ENCODE results near the gene POLR2E.
"Not testable (repeated sequence)": the region's sequence is repeated elsewhere in the genome, so short reads cannot be mapped to it uniquely, and the experiment has no call there.

POLR2E gene

DNA sequence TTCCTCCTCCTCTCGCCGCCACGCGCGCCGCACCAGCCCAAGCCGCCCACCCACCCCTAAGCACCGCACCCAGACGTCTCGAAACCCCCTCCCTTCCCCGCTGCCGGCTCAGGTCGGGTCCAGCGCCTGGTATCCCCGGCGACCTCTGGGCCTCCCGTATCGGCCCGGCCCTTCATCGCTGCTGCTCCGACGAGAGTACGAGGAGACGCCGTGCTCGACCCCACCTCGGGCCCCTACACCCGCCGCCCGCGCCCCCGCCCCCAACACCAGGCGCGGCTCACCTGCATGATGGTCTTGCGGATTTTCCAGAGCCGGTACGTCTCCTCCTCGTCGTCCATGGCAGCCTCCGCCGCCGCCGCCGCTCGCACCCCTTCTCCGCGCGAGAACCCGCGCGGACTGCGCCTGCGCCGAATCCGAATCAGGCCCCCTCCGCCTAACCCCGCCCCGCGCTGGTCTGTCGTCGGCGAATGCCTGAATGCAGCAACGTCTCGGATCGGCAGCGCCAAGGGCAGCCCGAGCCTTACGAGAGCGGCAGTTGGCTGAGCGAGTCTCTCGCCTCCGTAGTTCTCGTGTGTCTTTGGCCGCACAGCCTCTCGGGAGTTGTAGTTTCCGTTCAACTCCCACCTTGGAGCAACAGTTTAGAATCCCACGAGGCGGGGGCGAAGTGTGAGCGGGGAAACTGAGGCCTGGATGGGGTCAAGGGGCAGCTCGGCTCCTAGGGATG lies at the start of gene POLR2E:
TSS of gene POLR2E (minus strand) at position 398 of the 724 bp plus-strand sequence. CDS start at position 338, 60 bp downstream.
- peak; percentile 98 for DNase-seq (ENCODE audit: low read depth, low spot score)

DNA sequence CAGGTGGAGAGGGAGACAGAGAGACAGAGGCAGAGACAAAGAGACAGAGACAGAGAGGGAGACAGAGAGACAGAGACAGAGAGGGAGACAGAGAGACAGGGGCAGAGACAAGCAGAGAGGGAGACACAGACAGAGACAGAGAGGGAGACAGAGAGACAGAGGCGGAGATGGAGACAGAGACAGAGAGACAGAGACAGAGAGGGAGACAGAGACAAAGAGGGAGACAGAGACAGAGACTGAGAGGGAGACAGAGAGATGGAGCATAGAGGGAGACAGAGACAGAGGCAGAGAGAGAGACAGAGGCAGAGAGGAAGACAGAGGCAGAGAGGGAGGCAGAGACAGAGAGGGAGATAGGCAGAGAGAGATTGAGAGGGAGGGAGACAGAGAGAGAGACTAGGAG lies 49.6 kb upstream of the POLR2E start:
- DNase-seq (ENCODE audit: low read depth, low spot score): no peak

DNA sequence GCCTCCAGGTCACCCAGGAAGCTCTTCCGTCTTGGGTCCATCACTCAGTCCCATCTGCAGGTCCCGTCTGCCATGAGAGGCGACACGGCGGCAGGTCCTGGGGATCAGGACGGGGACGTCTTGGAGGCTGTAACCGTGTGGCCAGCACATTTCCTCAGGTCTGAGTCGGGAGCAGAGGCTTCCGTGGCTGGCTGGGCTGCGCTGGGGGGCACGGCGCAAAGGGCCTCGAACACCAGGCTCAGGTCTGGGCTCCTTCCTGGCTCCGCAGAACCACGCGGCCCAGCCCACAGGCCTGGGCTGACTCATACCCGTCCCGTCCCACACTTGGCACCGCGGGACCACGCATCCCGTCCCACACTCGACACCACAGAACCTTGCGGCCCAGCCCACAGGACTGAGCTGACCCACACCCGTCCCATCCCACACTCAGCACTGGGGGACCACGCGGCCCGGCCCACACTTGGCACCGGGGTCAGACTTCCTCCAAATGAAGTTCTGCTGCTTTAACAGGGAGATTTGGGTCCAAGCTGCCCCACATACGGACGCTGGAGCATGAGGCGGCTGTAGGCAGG lies 48.7 kb upstream of the POLR2E start:
- DNase-seq (ENCODE audit: low read depth, low spot score): no peak

DNA sequence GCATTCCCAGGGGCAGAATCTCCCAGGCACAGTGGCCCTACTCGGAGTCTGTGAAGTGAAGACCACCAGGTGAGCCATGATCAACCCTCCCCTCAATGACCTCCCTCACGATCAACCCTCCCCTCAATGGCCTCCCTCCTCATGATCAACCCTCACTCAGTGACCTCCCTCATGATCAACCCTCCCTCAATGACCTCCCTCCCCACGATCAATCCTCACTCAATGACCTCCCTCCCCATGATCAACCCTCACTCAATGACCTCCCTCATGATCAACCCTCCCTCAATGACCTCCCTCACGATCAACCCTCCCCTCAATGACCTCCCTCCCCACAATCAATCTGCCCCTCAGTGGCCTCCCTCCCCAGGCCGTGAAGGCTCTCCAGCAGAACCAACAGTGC lies 46.8 kb upstream of the POLR2E start:
- DNase-seq (ENCODE audit: low read depth, low spot score): no peak

DNA sequence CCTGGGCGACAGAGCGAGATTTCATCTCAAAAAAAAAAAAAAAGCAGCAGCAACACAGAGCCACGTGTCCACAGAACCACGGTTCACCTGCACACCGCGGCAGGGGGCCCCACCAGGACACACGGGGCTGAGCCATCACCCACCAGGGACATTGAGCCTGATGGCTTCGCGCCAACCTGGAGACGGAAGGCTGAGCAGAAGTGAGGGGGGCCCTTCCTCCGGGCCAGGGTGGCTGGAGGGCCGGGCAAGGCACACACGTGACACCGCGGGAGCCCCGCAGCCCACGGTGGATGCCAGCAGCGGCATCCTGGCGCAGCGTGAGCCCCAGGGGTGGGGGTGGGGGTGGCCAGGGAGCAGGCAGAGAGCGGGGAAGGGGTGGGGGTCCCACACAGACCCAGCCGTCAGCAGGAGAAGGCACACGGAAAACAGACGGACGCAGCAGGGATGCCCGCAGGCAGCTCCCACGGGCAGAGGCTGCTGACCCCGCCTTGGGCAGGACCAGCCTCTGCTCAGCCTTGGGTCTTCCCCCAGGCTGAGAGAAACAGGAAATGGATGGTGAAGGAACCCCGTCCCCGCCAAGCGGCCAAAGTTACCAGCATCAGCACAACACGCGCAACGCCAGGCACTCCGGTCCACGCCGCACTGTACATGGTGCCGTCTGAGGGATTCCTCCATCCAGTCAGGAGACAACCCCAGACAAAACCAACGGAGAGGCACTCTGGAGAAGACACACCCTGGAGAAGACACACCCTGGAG lies 45.3 kb upstream of the POLR2E start:
- DNase-seq (ENCODE audit: low read depth, low spot score): no peak

DNA sequence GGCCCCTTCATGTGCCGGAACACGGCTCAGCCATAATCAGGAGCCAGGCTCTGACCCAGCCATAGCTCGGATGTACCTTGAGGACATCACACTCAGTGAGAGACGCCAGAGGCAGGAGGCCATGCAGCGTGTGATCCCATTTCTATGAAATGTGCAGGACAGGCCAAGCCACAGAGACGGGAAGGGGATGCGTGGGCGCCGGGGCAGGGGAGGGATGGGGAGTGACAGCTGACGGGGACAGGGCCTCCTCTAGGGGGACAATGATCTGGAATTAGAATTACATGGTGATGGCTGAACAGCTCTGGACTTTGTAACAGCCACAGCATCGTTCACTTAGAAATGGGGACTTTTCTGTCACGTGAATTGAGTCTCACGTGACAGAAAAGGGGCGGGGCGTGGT lies 44.0 kb upstream of the POLR2E start:
- no peak for DNase-seq (ENCODE audit: low read depth, low spot score)

DNA sequence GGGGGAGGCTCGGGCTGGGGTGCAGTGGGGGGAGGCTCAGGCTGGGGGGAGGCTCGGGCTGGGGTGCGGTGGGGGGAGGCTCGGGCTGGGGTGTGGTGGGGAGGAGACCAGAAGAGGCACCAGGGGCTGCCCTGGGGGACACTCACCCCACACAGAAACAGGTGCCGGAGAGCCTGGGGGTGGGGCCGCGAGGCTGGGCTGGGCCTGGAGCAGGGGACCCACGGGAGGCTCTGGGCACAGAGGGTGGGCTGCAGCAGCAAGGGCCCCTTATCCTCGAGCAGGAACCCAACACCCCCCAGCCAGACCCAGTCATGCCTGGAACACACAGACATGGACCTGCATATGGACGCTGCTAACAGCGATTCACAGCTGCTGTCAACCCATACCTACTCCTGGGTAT lies 42.9 kb upstream of the POLR2E start:
- no peak for DNase-seq (ENCODE audit: low read depth, low spot score)

DNA sequence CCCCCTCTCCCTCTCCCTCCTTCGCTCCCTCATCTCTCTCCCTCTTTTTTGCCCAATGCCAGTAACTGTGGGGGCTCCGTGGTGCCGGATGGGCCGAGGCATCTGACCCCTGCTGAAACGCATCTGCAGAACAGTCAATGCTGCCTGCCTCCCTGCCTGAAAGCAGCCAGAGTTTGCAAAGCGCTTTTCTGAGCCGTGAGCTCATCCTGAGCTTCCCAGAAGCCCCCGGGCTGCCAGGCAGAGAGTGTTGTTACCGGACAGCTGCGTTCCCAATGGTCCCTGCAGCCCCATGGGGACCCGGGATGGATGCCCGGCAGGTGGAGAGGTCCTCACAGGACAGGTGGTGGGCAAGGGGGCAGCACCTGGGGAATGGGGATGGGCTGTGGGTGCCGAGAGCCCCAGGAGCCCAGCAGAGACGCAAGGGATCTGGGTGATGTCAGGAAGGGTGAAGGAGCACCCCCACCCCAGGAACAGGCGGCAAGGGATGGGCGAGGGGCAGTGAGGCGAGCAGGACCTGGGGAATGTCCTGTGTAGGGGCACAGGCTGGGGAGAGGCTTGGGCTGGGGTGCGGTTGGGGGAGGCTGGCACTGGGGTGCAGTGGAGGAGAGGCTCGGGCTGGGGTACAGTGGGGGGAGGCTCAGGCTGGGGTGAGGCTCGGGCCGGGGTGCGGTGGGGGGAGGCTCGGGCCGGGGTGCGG lies 41.6 kb upstream of the POLR2E start:
- no peak for DNase-seq (ENCODE audit: low read depth, low spot score)

DNA sequence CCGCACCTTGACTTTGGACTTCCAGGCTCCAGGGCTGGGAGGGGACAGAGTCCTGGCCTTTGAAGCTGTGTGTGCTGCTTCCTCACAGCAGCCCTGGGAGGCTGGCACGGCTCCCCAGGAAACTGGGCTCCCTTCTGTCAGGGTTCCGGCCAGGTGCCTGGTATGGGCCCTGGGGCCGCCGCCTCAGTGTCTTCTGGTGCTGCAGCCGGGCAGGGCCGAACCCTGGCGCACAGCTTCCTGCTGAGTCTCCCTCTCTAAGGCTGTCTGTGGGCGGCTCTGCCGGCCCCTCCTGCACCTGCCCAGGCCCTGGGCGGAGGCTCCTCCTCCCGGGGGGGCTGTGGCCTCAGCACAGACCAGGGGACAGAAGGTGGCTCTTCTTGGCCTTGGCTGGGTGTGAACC lies 41.0 kb upstream of the POLR2E start:
- peak; percentile 20 for DNase-seq (ENCODE audit: low read depth, low spot score)

DNA sequence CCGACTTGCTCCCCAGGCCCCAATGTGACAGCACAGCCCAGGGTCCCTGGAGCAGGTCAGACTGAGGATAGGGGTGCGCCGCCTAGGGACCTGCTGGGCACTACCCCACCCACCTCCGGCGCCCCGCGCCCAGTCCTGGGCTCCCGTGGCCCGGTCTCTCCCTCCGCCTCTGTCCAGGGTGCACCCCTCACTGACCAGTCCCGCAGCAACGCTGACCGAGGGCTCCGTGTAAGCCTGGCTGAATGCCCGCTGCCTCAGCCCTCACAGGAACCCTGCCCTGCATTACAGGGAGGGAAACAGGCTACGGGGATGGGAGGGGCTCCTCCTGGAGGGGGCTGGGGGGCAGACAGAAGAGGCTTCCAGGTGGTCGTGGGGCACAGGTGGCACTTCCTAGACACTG lies 40.3 kb upstream of the POLR2E start:
- DNase-seq (ENCODE audit: low read depth, low spot score): no peak

DNA sequence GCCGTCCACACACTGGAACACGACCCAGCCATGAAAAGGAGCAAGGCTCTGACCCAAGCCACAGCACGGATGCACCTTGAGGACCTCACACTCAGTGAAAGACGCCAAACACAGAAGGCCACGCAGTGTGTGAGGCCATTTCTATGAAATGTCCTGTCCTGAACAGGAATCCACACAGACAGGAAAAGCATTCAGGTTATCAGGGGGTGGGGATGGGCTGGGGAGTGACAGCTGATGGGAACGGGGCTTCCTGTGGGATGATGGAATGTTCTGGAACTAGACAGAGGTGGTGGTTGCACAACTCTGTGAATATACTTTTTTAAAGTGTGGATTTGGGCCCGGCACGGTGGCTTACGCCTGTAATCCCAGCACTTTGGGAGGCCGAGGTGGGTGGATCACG lies 39.3 kb upstream of the POLR2E start:
- DNase-seq (ENCODE audit: low read depth, low spot score): no peak

DNA sequence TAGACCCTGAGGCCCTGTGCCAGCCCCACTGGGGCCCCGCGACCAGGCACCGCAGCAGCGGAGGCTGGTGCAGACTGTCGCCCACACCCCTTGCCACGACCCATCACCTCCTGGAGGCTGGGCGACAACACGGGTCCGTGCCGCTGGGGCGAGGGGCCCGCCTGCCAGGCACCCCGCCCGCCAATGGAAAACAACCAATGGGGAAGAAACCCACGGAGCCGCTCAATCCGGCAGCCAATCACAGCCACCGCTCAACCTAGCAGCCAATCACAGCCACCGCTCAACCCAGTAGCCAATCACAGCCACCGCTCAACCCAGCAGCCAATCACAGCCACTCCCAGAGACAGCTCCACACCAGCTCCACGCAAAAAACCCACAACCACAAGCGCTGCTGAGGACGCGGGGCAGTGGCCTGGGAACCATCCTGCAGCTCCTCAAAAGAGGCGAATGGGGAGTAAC lies 38.3 kb upstream of the POLR2E start:
- DNase-seq (ENCODE audit: low read depth, low spot score): peak; percentile 83

DNA sequence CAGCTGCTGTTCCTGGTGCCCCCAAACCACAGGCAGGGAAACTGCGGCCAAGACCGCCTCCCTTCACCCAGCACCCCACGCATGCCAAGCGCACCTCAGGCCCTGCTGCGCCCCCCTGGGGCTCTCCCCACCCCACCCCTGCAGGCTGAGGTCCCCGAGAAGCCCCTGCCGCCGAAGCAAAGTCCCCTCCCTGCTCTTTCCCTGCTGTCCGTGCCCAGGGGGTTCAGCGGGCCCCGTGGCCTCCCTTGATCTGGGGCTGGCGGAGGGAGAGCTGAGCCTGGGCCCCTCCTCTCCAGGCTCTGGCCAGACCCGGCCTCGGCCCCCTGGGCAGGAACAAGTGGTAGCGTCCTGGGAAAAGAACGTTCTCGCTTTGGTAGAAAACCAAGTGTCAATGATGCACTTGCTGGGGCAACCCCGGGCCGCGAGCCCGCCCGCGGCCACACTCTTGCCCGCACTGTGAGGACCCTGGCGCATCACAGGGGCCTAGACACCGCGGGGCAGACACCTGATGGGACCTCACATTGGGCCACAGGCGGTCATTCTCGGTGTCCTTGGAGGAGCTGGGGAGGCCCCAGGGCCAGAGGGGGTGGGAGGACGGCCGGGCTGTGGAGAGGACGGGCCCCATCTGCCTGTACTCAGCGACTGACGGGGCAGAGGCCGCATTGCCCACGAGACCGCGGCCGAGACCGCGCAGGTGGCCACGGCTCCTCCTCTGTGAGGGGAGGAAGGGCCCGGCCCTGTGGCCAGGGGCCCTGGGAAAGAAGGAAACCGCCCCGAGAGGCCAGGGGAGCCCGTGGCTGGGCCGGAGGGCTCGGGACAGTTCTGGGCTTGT lies 37.6 kb upstream of the POLR2E start:
- DNase-seq (ENCODE audit: low read depth, low spot score): peak; percentile 55

DNA sequence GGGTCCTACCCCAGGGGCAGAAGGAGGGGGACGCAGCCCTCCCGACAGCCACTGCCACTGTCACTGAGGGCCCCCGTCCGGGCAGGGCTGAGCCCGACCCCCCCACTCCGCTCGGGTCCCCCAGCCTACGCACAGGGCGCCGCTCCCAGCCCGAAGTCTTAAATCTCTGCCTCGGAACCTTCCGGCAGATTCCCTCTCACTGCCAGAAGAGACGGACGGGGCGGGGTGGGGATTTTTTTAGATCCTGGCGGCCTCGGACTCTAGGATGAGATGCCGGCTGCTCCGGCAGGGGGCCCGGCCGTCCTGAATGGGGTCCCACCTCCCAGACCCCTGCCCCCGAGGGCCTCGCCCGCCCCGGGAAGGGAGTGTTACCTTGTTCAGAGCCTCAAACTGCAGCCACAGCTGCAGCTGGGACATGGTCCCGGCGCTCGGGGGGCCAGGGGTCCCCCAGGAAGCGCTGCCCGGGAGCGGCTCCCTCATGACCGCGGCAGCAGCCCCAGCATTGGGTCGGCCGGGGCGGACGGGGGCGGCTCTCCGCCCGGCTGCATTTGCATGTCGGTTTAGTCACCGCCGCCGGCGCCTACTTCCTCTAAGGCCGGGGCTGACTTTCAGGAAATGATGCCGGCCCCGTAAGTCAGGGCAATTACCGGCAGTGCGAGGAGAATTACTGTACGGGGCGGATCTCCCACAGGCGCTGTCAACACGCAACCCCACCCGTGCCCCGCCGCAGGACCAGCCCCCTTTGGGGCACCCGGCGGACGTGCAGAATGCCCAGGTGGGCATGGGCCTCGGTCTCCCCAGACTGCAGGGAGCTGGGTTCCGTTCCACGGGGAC lies 36.8 kb upstream of the POLR2E start:
- peak; percentile 83 for DNase-seq (ENCODE audit: low read depth, low spot score)

DNA sequence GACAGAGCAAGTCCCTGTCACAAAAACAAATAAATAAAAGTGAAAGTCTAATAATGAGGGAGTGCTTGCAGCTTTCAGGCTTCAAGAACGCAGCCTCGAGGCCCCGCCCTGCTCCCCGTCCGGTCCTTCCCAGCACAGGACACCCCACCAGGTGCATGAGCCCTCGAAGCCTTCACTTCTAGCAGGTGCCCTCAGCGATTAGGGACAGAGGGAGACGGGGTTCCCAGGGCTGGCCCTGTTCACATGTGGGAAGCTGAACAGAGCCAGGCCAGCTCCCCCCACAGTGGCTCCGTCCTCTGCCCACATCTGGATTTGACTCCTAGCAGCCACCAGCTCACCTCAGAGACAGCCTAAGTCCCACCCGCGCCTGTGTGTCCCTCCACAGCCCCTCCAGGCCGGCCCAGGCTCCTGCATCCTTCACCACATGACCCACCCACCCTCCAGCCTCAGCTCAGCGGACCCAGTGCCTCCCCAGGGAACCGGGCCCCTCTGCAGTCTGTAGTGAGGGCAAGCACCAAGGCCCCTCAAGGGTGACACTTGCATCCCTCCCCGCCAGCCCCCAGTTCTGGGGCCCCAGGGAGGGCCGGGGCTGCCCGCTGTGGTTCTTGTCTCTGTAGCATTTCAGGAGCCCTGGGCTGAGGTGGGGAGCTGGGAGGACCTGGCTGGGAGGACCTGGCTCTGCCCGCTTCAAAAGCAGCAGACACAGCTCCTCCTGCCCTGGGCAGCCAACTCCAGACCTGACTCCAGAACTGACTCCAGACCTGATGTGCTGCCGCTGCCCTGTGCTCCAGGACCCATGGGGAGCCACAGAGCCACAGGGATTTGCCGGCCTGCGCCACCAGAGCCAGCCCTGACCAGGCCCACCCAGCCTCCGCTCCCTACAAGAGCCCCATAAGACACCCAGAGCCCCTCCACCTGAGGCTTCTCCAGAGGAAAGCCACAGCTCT lies 35.9 kb upstream of the POLR2E start:
- DNase-seq (ENCODE audit: low read depth, low spot score): peak; percentile 38

DNA sequence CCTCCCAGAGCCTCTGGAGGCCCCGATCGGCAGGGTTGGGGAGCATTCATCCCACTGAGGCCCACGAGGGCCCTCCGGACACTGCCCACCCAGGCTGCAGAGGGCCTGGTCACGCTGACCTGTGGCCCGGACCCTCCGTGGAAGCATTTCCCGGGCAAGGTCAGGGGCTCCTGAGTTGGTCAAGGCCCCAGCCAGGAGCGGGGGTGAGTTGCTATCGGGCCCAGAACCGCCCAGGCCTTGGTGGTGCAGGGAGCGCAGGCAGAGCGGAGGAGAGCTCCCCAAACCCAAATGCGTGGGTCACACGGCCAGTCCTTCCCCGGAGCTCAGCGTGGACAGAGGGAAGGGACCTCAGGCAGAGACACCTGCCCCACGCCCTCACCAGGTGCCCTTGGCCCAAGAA lies 34.4 kb upstream of the POLR2E start:
- no peak for DNase-seq (ENCODE audit: low read depth, low spot score)

DNA sequence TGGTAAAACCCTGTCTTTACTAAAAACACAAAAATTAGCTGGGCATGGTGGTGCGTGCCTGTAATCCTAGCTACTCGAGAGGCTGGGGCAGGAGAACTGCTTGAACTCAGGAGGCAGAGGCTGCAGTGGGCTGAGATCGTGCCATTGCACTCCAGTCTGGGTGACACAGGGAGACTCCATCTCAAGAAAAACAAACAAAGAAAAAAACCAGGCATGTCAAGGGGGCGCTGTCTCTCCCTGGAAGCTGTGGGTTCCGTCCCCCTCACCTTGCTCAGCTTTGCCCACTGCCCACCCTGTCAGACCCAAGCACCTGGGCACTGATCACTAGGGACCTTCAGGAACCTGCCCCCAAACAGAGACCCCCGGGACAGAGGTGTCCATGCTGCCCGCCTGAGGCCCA lies 33.9 kb upstream of the POLR2E start:
- not testable (repeated sequence) for DNase-seq (ENCODE audit: low read depth, low spot score)

DNA sequence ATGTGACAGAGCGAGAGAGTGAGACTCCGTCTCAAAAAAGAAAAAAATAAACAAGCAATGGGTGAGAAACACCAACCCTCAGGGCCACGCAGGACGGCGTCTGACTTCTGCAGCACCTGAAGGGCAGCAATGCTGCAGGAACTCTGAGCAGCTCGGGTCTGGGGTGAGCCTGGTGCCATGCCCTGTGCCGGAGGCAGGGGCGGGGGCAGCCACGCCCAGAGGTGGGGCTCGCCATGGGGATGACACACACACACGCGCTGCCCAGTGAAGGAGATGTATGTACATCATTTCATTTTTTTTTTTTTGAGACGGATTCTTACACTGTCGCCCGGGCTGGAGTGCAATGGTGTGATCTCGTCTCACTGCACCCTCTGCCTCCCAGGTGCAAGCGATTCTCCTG lies 32.9 kb upstream of the POLR2E start:
- DNase-seq (ENCODE audit: low read depth, low spot score): no peak

Measured in ELF-1 (cell line).